ENCODE measurements around the gene CLN6. TPM values are rescaled to one million over a fixed set of nuclear protein-coding genes. Genes with fewer than 3 reads are reported as not detected.

CLN6 gene
- total and polyA plus RNA-seq, 5 donors, result 6.8 to 8.9 (median 7.6) TPM

DNA sequence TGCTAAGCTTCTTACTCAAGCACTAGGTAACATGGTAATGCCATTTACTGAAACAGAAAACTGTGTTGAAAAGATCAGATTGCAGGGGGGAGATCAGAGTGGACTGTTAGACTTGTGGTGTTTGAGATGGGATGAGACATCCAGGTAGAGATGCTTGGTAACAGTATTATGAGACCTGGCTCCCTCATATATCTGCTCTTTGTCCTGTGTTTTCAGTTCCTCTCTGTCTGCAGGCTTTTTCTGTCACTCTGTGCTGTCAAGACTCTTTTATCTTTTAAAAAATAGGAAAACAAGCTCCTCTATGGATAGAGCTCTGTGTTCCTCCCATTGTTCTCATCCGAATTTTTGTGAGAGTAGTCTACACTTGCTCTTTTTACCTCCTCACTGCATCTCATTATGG is 72.5 kb downstream of the CLN6 start:
- Histone ChIP-seq H3K4me1 (ENCODE audit: control insufficient read depth, insufficient read depth, low read length) (no peaks in the 10 kb centered on the region), H3K9me3 (ENCODE audit: control insufficient read depth, low read length) (no peaks in the 10 kb centered on the region), H3K4me3 (ENCODE audit: low read length) (no peak overlapping the region), H3K27me3 (ENCODE audit: control insufficient read depth, insufficient read depth) (no peaks in the 10 kb centered on the region), H3K27ac (ENCODE audit: low read length) (no peak overlapping the region)
- ATAC-seq (no peak), DNase-seq (no peak)
- intact Hi-C loops (cut with DNase I), result loop anchor here in 3 of 4 donors (5.0 to 10.0 kb wide), 2 partner anchors 102 to 290 kb away; partner anchors contain the start of gene PIAS1 (in 2 of the 3)
- 0% methylated on average over 1 of the region's 1 CpG for WGBS

Other genes with a start within 250 kb of the CLN6 start
- gene PIAS1, start 175.4 kb downstream of the CLN6 start, total RNA-seq, result 10 to 100 TPM; 34.1 to 38.2 (median 35.9) TPM
- 8.7 TPM for gene PIAS1, start 175.4 kb downstream of the CLN6 start, polyA plus RNA-seq
- gene CALML4, start 24.4 kb downstream of the CLN6 start, total RNA-seq, result 1 to 10 TPM; 1.5 to 2.3 (median 1.8) TPM
- 2.4 TPM for gene CALML4, start 24.4 kb downstream of the CLN6 start, polyA plus RNA-seq
- gene FEM1B, start 48.0 kb upstream of the CLN6 start, total RNA-seq, result 10 to 100 TPM; 53.5 to 86.9 (median 57.4) TPM
- gene FEM1B, start 48.0 kb upstream of the CLN6 start, polyA plus RNA-seq, result 13.8 TPM
- gene ITGA11, start 202.4 kb upstream of the CLN6 start, total RNA-seq, result 10 to 100 TPM; 20.1 to 34.0 (median 21.2) TPM
- 11.6 TPM for gene ITGA11, start 202.4 kb upstream of the CLN6 start, polyA plus RNA-seq